OCI-LY1 (cell line): ENCODE data around the gene RERE.

Source experiments
- CTCF ChIP-seq: fragments of 200-600 bp; sonication (generic), shearing (Covaris generic); IDR thresholded peaks from 2 replicates; pipeline ENCODE4 v1.5.1; 2017; ENCODE audit warnings: mild to moderate bottlenecking, antibody characterized with exemption, low read length, moderate library complexity, mixed read lengths
- EZH2 ChIP-seq: fragments of 200-600 bp; sonication (generic), shearing (Covaris generic); IDR thresholded peaks from 2 replicates; pipeline ENCODE4 v1.8.0; 2017; ENCODE audit warnings: borderline replicate concordance, mixed run types, mild to moderate bottlenecking, antibody characterized with exemption, low read length, moderate library complexity, mixed read lengths

- TF ChIP-seq CTCF (no peak), EZH2 (no peak)
Observed at GRCh38 chr1:8651236-8651890, 166.1 kb downstream of the RERE start.
